Nasal cavity respiratory epithelium epithelial cell of viscerocranial mucosa (primary cell): Measurements from ENCODE around the gene PEX5L. TPM values are rescaled to one million over a fixed set of nuclear protein-coding genes. Genes with fewer than 3 reads are reported as not detected.

Source experiments
- total RNA-seq: library from RNA; depleted of rRNA; stranded (reverse); fragments of >200 nt; gene quantifications from 2 replicates; pipeline ENCODE4 v1.2.3, GENCODE V29; 2014

The PEX5L gene
- under 0.01 and 0.14 TPM in 2 replicates for total RNA-seq

GRCh38 chr3:180036671-180037455 lies at the start of gene PEX5L:
TSS of gene PEX5L (minus strand) at chr3:180036937. CDS start at chr3:180036599, 338 bp downstream.

